ENCODE measurements around the gene CIT. TPM values are rescaled to one million over a fixed set of nuclear protein-coding genes. Genes with fewer than 3 reads are reported as not detected.

CIT gene
- total and polyA plus RNA-seq, 4 donors: 0.31 to 24.7 (median 1.8) TPM

DNA sequence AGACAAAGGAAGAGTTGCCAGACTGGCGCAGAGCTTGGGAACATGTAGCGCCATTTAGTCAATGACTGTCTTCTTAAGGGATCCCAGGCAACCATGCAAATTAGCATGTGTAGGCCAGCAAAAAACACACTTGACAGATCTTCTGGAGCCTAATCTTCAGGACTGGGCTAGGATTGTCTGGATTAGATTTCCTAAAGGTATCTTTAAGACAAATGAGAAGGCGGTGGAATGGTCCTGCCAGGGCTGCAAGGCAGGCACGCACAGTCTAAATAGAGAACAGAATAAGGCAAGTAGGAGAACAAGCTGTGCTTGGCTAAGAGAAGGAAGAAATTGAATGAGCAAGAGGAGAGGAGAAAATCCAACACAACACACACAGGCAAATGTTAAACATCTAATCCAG is 80.0 kb downstream of the CIT start:
- Histone ChIP-seq H3K27ac (ENCODE audit: low read depth in 1 of 2, low read length in 2 of 2) (no peak overlapping the region), H3K27me3 (ENCODE audit: control insufficient read depth in 4 of 4, insufficient read depth in 4 of 4, low read length in 3 of 4) (no peaks in the 10 kb centered on the region), H3K36me3 (ENCODE audit: control insufficient read depth in 4 of 4, insufficient read depth in 3 of 4, low read depth in 1 of 4, low read length in 3 of 4) (no peaks in the 10 kb centered on the region), H3K9ac (ENCODE audit: low read depth in 1 of 2, low read length in 2 of 2) (no peak overlapping the region), H3K4me1 (ENCODE audit: control insufficient read depth in 4 of 4, insufficient read depth in 4 of 4, low read length in 3 of 4) (no peaks in the 10 kb centered on the region), H3K9me3 (ENCODE audit: control insufficient read depth in 4 of 4, low read length in 3 of 4) (peaks cover 0 to 2% (median 0%) of the 10 kb centered on the region in 4 donors), H3K4me3 (ENCODE audit: low read depth in 1 of 3, low read length in 3 of 3) (no peak overlapping the region)
- no peak for TF ChIP-seq GABPA (IDR thresholded peaks at IDR 0.05 in 1 of 2, conservative IDR thresholded peaks at IDR 0.05 in 1 of 2)
- TF ChIP-seq RXRA (IDR thresholded peaks at IDR 0.05): no peak
- no peak for TF ChIP-seq HNF4G (IDR thresholded peaks at IDR 0.05)
- no peak for TF ChIP-seq EGR1 (IDR thresholded peaks at IDR 0.05; ENCODE audit: low read depth in 2 of 2)
- TF ChIP-seq TAF1 (conservative IDR thresholded peaks at IDR 0.05): no peak
- no peak for TF ChIP-seq SP1 (IDR thresholded peaks at IDR 0.05)
- TF ChIP-seq FOXA2 (IDR thresholded peaks at IDR 0.05): no peak
- no peak for TF ChIP-seq RAD21 (IDR thresholded peaks at IDR 0.05)
- TF ChIP-seq, protein P1, sequence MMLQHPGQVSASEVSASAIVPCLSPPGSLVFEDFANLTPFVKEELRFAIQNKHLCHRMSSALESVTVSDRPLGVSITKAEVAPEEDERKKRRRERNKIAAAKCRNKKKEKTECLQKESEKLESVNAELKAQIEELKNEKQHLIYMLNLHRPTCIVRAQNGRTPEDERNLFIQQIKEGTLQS (IDR thresholded peaks at IDR 0.05): no peak
- TF ChIP-seq YY1 (IDR thresholded peaks at IDR 0.05): no peak
- no peak for TF ChIP-seq NR2F2 (IDR thresholded peaks at IDR 0.05)
- TF ChIP-seq MAX (IDR thresholded peaks at IDR 0.05): no peak
- no peak for TF ChIP-seq CTCF (IDR thresholded peaks at IDR 0.05; ENCODE audit: low read depth, low read length, missing input control)
- TF ChIP-seq HNF4A (conservative IDR thresholded peaks at IDR 0.05): no peak
- no peak for TF ChIP-seq FOXA1 (IDR thresholded peaks at IDR 0.05)
- TF ChIP-seq, protein P2, sequence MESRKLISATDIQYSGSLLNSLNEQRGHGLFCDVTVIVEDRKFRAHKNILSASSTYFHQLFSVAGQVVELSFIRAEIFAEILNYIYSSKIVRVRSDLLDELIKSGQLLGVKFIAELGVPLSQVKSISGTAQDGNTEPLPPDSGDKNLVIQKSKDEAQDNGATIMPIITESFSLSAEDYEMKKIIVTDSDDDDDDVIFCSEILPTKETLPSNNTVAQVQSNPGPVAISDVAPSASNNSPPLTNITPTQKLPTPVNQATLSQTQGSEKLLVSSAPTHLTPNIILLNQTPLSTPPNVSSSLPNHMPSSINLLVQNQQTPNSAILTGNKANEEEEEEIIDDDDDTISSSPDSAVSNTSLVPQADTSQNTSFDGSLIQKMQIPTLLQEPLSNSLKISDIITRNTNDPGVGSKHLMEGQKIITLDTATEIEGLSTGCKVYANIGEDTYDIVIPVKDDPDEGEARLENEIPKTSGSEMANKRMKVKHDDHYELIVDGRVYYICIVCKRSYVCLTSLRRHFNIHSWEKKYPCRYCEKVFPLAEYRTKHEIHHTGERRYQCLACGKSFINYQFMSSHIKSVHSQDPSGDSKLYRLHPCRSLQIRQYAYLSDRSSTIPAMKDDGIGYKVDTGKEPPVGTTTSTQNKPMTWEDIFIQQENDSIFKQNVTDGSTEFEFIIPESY (IDR thresholded peaks at IDR 0.05): no peak
- no peak for TF ChIP-seq JUND (IDR thresholded peaks at IDR 0.05)
- TF ChIP-seq REST (IDR thresholded peaks at IDR 0.05): no peak
- DNase-seq (ENCODE audit: low spot score): no peak
- 97% methylated on average over 4 of the region's 4 CpGs for WGBS
